Putamen (tissue), 1 donor: Measurements from ENCODE around the gene SEZ6.
"Not testable (repeated sequence)": the region's sequence is repeated elsewhere in the genome, so short reads cannot be mapped to it uniquely, and the experiment has no call there.

Experiments used
- DNase-seq: peaks from one replicate; pipeline ENCODE4 v3.0.0-alpha.2; 2016; ENCODE audit warnings: low spot score

The SEZ6 gene

GRCh38 chr17:28935744-28936460, 69.9 kb downstream of the SEZ6 start:
- DNase-seq: no peak

- DNase-seq: not testable (repeated sequence)
These were observed 71.3 kb downstream of the SEZ6 start for GRCh38 chr17:28934508-28934907.

GRCh38 chr17:28929787-28930186, 76.0 kb downstream of the SEZ6 start:
- no peak for DNase-seq

- DNase-seq: no peak
These were observed 77.8 kb downstream of the SEZ6 start for GRCh38 chr17:28928061-28928460.

GRCh38 chr17:28926786-28927185, 79.0 kb downstream of the SEZ6 start:
- DNase-seq: no peak

- no peak for DNase-seq
These were observed 79.5 kb downstream of the SEZ6 start for GRCh38 chr17:28926366-28926765.

GRCh38 chr17:28925912-28926365, 79.9 kb downstream of the SEZ6 start:
- DNase-seq: no peak

GRCh38 chr17:28920201-28920600, 85.6 kb downstream of the SEZ6 start:
- DNase-seq: no peak

- no peak for DNase-seq
These were observed 87.5 kb downstream of the SEZ6 start for GRCh38 chr17:28918295-28918694.

- no peak for DNase-seq
These were observed 88.4 kb downstream of the SEZ6 start for GRCh38 chr17:28917465-28917864.

- DNase-seq: no peak
These were observed 88.8 kb downstream of the SEZ6 start for GRCh38 chr17:28917029-28917428.

- DNase-seq: no peak
These were observed 89.4 kb downstream of the SEZ6 start for GRCh38 chr17:28916302-28916934.

- DNase-seq: no peak
These were observed 92.9 kb downstream of the SEZ6 start for GRCh38 chr17:28912938-28913333.

GRCh38 chr17:28912281-28912937, 93.4 kb downstream of the SEZ6 start:
- DNase-seq: no peak

- no peak for DNase-seq
These were observed 94.3 kb downstream of the SEZ6 start for GRCh38 chr17:28911411-28912045.

- DNase-seq: no peak
These were observed 95.3 kb downstream of the SEZ6 start for GRCh38 chr17:28910534-28910933.

- DNase-seq: no peak
These were observed 97.1 kb downstream of the SEZ6 start for GRCh38 chr17:28908640-28909167.

- no peak for DNase-seq
These were observed 97.9 kb downstream of the SEZ6 start for GRCh38 chr17:28907709-28908475.

- no peak for DNase-seq
These were observed 99.0 kb downstream of the SEZ6 start for GRCh38 chr17:28906706-28907438.

GRCh38 chr17:28906276-28906675, 99.6 kb downstream of the SEZ6 start:
- no peak for DNase-seq
